Gastroesophageal sphincter (tissue), 3 donors: ENCODE results near the gene HBG1.

Experiments
- CTCF ChIP-seq, 4 experiments: fragments of 200-600 bp in 2 of 4; fragments of 450-650 bp in 2 of 4; sonication (generic) in 1 of 4; IDR thresholded peaks; one replicate each; pipeline ENCODE4 v1.5.1; 2017 to 2019; ENCODE audit warnings: antibody characterized with exemption in 4 of 4, mild to moderate bottlenecking in 2 of 4, moderate library complexity in 2 of 4
- POLR2A ChIP-seq, 2 donors: fragments of 450-650 bp; IDR thresholded peaks; one replicate each; pipeline ENCODE4 v1.6.1; 2017; ENCODE audit warnings: antibody characterized with exemption in 2 of 2, mild to moderate bottlenecking in 2 of 2, moderate library complexity in 1 of 2
- POLR2AphosphoS5 ChIP-seq: sonication (generic); formaldehyde crosslinking; IDR thresholded peaks from one replicate; pipeline ENCODE4 v1.6.1; 2017; ENCODE audit warnings: antibody characterized with exemption

GRCh38 chr11:5200582-5200981 lies 49.1 kb downstream of the HBG1 start, which contains the start of gene OR51V1:
- no peak for TF ChIP-seq CTCF (IDR thresholded peaks at IDR 0.05)
- TF ChIP-seq POLR2A (IDR thresholded peaks at IDR 0.05) = no peak
- no peak for TF ChIP-seq POLR2AphosphoS5
